Measurements from ENCODE around the gene VGLL4.

Gene VGLL4

DNA sequence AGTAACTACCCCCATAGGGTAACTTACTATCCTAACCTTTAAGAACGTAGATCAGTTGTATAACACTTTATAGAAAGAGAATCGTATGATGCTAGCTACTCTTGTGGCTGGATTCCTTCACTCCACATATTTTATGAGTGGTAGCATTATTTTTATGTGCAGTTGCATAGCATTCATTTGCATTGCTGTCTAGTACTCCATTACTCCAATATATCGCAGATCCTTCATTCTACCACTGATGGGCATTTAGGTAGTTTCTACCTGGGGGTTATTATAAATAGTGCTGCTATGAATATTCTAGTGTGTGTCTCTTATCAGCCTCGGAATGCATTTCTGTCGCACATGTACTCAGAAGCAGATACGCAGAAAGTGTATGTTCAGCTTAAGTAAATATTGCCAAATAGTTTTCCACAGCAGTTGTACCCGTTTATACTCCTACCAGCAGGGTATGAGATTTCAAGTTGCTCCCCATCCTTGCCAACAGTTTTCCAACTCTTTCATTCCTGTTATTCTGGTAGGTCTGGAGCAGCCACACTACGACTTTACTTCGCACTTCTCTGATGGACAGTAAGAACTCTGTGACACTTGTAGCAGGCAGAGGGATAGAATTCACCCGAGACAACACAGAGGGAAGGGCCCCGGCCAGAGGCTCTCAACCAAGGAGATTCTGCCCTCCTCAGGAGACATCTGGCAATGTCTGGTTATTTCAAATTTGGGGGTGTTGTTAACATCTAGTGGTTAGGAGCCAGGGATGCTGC is 9.8 kb upstream of the VGLL4 start:
- DNase-seq (ENCODE audit: low read depth, low spot score), result no peak

DNA sequence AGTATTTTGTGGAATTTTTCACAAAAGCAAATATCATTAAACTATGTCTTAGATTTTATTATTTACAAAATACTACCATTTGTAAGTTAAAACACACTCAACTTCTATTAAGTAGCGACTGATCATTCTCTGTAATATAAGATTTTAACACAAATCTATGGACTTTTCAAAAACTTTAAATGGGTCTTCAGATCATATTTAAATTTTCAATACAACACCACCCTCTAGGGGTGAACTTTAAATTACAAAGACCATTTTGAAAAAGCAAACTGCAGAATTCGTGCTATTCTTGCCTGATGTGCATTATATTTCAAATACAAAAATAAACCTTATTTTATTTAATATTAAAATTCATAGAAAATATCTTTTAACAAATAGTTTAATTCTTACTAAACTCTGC is 8.2 kb upstream of the VGLL4 start:
- no peak for DNase-seq (ENCODE audit: low read depth, low spot score)

DNA sequence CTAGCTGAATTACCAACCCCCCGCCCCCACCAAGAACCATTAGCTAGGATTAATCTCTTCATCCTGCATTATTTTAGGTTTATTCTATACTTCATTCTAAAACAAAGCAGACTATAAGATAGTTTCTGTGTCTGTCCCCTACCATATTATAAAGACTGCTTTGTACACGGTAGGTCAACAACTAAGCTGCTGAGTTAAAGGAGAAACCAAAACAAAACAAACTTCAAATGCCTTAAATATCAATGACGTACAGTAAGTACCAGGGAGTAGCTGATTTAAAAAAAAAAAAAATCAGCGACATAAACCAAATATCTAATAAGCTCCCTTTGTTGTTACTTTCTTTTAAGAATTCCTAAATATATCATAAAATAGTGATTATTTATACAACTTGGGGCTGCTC is 7.8 kb upstream of the VGLL4 start:
- DNase-seq (ENCODE audit: low read depth, low spot score), result no peak

DNA sequence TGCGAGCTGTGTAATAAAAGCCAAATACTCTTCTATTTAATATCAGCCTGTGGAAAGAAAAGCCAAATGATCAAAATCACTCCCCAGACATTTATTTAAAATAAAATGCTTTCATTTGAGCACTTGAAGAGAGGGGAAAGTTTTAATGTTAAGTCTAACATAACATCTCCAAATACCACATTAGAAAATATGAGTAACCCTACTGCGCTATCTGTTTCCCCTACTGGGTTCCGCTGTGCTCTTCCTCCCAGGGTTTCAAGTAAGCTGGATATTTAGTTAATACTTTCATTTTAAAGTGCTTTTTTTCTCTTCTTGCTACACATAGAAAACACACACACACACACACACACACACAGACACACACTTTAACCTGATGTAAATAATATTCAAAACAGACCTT is 6.7 kb upstream of the VGLL4 start:
- DNase-seq (ENCODE audit: low read depth, low spot score), result no peak

DNA sequence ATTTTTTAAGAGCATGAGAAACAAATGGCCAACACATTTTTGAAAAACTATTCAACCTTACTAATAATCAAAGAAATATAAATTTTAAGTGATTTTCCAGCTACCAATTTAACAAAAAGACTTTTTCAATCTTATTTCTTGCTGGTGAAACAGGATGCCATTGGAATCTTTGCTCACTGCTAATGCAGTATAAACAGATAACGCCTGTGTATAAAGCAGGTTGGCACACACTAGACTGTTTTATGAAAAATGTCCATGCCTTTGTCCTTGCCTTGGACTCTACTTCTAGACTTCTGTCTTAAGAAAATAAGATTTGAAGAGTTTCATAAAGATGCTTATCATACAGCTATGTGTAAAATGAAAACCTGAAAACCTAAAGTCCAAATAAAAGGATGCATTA is 5.0 kb upstream of the VGLL4 start:
- no peak for DNase-seq (ENCODE audit: low read depth, low spot score)

DNA sequence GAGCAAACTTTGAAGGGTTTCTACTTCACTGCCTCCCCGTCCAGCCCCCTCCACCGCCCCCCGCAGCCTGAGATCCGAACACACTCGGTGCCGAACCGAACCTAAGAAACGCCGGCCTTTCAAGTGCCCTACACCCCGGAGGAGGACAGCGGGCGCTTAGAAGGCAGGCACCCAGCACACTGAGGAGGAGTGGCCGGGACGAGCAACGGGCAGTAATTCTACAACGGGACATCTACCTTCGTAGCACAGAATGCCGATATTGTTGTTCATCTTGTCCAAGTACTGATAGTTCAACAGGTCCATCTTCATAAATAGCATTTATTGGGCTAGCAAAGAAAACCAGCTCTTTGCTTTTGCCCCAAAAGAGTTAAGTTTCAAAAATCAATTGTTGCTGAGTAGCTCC is 513 bp downstream of the VGLL4 start:
- no peak for DNase-seq (ENCODE audit: low read depth, low spot score)

DNA sequence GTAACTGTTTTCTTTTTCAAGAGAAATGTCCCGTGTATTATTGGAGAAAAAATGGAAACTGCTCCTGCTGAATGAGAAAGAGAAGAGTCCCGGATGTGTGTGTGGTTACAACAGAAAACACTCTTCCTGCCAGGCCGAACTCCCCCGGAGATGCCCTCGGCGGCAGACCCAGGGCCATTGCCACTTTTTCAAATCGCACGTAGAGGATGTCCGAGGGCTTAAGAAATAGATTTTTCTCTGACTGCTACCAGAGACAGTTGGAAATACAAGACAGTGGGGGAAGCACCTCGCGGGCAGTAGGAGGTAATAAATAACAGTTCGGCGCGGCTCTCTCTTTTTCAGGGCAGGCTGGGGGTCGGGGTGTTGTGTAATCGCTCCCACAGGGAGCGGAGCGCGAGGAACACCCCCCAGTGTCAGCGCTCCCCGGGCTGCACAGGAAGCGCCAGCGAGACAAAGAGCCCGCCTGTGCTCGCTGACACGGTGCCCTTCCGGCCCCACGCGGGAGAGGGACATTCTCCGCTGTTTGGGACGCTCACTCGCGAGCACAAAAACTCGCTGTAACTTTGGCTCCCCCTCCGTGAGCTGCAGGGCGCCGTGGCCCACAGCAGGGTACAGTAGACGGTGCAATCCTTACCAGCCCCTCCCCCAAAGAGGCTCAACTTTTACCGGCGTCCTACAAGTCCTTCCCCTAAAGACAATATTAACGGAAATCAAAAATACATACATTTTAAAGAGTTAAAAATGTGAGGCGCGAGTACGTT is 1.1 kb downstream of the VGLL4 start:
- DNase-seq (ENCODE audit: low read depth, low spot score), result no peak

DNA sequence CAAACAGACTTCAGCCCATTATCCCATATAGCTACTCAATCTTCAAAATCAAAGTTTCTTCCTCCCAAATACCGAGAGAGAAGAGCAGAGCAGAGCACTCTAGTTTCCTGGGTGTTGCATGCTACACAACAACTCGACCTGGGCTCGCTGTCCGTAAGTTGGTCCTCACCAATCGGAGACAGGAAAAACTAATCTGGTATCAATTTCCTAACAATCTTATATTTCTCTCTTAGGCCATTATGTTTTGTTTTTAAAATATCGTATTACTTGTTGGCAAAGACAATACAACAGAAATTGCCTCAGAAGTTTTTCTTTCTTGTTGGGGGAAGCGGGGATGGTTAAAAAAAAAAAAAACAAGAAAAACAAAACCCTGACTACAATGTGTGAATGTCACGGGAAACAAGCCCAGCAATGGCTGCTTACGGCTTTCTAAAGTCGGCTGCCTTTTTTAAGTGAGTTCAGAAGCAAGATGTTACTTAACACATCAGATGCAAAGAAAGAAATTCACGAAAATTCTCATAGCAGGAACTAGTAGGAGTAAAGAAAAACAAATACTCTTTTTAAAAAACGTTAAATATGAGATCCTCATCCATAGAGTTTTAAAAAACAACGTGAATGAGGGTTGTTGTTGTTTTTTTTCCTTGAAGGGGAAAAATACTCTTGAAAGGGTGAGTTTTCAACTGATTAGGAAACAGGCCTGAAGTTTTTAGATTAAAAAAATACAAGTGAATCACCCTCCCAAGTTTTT is 1.9 kb downstream of the VGLL4 start:
- no peak for DNase-seq (ENCODE audit: low read depth, low spot score)

DNA sequence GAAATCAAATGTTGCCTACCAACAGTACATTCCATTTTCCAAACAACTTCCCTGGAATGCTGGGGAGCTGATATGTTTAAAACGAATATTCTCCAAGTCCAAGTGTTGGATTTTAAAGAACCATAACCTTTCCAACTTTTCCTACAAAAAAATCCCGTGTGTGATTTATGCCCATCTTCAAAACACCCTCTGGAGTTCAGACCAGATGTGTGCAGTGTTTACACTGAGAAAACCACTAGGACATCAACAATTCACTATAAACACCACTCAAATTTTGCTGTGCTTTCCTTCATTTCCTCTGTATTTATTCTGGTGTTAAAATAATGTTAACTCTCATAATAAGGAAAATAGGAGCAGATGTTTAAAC is 2.4 kb downstream of the VGLL4 start:
- DNase-seq (ENCODE audit: low read depth, low spot score), result no peak

DNA sequence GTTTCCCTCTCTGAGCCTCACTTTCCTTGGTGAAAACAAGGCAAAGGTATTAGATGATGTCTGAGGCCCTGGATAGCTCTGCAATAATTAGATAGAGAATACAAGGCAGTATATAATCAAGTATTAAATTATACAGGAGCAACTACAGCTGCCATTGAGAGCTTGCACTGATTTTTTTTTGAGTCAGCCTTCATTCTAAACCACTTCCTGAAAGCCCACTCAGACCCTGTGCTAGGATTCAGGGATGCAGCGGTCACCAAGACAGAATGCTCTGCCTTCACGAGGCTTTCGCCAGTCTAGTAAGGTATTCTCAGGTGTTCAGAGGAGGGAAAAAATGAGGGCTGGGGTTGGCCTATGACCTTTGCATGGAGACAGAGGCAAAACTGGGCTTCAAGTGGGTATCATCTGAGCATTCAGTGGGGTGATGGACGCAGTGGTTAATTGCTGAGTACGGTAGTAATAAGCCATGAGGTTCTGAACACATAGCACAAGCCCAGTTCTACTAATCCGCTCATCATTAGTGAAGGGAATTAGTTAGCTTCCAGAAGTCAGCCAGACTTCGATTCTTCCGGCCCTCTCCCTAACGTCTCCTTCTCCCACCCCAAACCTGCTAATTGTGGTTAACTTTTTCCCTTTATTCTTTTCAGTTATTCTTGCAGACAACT is 3.6 kb downstream of the VGLL4 start:
- DNase-seq (ENCODE audit: low read depth, low spot score), result no peak

DNA sequence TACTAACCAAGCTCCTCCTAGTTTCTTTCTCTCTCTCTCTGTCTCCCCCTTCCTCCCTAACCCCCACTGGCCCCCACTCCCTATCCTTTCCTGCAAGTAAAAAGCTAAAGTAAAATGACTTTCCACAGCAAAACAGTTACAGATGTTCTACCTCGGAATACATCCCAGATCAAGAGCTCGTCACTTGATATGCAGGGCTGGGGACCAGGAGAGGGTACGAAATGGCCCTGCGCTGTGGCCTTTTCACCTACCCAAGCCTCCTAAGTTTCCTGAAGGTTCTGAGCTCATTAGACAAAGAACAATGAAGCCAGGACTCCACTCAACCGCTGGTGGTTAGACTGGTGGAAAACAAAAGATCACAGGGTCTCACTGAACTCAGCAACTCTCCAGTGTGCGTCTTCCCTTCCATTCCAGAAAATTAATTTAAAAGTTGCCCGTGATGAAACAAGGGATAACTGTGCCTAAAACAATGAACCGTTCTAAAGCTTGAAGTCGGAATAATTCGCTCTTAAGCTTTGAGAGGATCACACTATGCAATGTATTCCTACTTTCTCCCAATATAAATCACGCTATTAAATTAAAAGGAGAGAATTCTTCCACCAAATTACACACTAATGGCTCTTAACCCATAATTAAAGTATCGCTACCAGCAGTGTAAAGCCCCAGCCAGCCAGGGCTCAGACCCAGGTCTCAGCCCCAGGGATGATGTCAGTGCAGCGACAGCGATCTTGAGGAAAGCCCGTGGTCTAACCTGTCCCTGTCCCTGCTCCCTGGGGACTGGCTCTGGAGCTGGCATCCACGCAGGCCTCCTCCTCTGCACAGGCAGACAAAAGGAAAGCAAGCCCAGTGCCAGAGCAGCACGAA is 5.0 kb downstream of the VGLL4 start:
- DNase-seq (ENCODE audit: low read depth, low spot score), result no peak

DNA sequence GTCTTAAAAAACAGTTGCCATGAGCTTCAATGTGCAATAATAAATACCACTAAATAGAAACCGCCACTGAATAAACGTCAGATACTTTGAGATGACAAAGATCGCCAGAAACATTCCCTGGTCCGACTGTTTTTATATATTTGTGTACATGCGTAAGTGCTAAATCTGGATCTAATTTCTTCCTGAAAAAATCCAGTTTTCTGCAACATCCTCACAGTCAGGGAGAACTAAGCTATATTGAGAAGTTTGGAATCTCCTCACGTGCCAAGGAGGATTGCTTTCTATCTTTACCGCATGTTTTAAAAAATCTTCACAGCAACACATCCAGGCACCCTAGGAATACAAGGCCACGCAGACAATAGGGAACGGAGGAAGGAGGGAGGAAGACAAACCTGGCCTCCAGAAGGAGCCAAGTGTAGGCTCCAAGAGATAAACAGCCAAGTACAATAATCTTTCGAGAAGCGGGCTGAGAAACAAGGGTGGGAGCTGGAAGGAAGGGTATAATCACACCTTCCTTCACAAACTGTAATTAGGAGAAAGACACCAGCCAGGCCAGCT is 5.7 kb downstream of the VGLL4 start:
- DNase-seq (ENCODE audit: low read depth, low spot score), result no peak

DNA sequence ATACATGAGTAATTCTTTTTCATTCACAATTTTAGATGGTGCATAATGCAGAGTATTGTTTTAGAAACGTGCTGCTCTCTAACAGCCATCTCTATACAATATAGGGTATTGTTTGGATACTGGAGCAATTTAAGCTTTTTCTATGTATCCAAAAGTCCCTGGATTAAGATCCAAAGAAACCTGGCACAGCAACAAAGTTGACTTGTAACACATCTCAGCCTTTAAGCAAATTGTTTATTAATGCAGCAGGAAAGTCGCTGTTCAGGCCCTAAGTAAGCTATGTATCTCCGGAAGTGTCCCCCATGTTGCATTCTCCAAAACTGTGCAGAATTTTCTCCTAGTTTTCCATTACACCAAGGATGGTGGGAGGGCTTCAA is 7.3 kb downstream of the VGLL4 start:
- no peak for DNase-seq (ENCODE audit: low read depth, low spot score)

DNA sequence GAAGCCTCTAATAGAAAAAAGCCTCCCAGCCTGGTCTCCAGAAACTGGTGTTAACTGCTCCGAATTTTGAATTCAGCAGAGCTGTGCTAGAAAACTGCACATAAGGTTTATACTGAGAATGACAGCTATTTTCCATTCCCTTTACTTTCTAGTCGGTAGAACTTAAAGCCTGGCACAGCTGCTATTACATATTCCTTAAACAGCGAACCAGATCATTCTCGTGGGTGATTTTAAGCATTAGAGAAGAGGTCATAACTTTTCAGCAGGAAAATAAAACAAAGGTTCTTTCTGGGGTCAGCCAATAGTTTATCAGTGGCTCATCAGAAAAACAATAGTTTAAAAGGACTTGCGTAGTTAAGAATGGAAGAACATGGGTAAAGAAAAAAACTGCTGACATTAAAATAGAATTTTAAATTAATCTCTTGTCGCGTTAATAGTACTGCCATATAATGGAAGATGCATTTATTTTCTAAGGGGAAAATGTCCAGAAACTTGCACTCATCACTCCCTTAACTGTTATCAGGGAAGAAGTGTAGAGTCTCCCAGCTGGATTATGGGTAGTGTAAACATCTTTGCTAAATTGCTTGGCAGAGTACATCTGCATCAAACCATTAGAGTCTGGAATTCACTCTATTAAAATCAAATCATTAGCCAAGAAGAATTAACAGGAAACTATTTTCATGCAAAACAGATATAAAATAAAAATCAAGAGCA is 7.9 kb downstream of the VGLL4 start:
- no peak for DNase-seq (ENCODE audit: low read depth, low spot score)

DNA sequence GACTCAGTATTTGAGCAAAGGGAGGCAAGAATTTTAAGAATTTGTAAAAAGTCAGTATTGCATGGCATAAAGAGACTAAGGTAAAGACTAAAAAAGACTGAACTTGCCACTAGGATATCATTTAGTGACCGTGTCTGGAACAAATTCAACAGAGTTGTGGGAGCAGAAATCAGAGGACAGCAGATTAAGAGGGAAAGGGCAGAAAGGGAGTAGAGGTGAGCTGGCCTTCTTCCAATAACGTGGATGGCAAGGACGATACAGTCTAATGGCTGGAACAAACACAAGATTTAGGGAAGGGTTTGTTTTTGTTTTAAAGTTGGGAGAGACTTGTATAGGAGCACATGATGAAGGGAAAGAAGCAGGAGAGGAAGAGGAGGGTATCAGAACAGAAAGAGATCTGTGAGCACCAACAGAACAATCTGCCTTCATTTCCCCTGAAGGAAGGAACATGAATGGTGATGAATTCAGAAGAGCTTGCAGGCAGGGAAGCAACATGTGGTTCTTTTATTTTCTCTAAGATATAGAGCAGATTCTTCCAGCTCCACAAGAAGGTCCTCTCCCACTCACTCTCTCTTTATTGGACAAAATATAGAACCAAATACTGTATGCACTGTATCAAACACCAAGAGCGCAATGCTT is 8.6 kb downstream of the VGLL4 start:
- DNase-seq (ENCODE audit: low read depth, low spot score), result no peak

DNA sequence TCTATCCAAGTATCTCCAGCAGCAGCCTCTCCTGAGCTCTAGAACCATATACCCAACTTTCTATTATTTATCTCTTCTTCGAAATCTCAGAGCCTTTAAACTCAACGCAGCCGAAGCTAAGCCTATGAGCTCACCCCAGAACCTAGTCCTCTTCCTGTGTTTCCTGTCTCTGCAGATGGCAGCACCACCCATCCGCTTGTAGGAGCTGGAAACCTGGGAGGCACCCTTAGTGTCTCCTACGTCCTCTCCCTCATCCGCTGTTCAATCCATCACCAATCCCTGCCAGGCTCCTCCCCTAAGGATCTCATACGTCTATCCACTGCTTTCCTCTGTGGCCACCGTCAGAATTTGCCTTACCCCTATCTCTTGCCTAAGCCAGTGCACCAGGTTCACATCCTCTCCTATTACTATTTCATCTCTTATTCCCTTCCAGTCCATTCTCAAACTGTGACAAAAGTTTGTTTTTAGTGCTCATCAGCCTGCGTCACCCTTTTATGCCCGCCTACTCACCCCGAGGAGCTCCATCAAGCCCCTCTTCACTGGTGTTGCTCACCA is 9.6 kb downstream of the VGLL4 start:
- DNase-seq (ENCODE audit: low read depth, low spot score), result no peak

DNA sequence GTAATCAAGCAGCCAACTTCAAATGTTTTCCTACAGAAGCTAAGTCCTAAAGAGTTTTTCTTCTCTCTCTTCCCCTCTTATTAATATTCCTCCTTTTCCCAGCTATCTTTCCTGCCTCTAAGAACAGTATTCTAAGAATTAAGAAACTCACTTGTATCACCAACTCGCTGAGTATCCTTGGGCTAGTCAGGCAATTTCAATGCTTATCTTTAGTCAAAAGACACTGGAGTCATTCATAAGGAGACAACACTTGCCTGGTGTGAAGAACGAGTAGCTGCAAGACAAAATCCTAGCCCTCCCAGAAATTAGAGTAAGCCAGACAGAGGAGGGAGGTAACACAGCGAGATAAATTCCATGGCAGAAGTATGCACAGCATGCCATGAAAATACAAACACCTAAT is 10.7 kb downstream of the VGLL4 start:
- DNase-seq (ENCODE audit: low read depth, low spot score), result no peak

DNA sequence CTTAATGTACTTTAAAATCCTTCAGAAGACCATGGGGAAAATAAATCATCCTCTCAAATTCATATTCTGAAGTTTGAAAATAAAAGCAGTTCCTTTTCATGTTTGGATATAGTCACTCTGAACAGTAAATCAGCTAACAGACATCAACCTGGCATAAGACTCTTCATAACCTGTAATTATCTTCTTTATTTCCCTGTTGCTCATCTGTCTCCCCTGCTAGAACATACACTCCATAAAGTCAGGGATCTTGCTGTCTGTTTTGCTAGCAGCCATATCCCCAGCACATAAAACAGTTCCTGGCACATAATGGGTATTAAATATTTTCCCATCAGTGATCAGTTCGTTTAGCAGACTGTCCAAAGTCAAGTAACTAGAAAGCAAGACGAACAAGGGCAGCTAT is 11.2 kb downstream of the VGLL4 start:
- no peak for DNase-seq (ENCODE audit: low read depth, low spot score)

DNA sequence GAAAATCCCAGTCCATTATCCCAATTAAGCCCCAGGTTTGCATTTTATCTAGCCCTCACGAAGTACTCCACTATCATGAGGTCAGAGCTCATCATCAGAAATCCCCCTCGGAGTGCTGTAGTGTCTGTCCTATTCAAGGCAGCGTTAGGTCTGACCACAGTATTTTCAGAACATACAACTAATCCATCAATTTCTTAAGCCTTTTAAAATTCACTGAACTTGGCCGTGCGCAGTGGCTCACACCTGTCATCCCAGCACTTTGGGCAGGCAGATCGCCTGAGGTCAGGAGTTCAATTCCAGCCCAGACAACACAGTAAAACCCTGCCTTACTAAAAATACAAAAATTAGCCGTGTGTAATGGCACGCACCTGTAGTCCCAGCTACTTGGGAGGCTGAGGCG is 11.9 kb downstream of the VGLL4 start:
- DNase-seq (ENCODE audit: low read depth, low spot score), result no peak

DNA sequence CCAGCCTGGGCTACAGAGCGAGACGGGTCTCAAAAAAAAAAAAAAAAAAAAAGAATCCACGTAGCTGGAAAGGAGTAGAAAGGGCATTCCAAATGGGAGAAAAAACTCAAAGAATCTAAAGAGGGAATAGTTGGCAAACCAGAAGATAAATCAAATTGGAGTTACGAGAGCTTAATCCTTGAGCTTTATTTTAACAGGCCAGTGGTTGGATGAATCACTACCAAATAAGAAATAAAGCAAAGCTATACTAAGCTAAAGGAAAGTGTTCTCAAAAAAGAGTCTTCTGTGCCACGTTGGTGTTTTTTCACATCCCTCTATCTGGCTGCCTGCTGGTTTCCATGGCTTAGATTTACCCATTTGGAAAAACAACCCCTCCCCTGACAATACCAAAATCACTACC is 14.0 kb downstream of the VGLL4 start:
- DNase-seq (ENCODE audit: low read depth, low spot score), result no peak
